ENCODE measurements around the gene HSD17B13. TPM values are rescaled to one million over a fixed set of nuclear protein-coding genes. Genes with fewer than 3 reads are reported as not detected.

Gene HSD17B13
- total RNA-seq, 4 donors from 2014 or later: 0.22 to 1.7 (median 0.39) TPM

DNA sequence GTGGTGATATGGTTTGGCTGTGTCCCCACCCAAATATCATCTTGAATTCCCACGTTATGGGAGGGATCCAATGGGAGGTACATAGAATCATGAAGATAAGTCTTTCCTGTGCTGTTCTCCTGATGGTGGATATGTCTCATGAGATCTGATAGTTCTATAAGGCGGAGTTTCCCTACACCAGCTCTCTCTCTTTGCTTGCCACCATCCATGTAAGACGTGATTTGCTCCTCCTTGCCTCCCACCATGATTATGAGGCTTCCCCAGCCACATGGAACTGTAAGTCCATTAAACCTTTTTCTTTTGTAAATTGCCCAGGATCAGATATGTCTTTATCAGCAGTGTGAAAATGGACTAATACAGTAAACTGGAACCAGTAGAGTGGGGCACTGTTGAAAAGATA, 39.5 kb downstream of the HSD17B13 start:
- 79 to 87% methylated on average over 3 of the region's 3 CpGs for WGBS, 2 donors
- intact Hi-C loops (cut with DNase I): no loop called here
- no peak for DNase-seq
- TF ChIP-seq, protein P1, sequence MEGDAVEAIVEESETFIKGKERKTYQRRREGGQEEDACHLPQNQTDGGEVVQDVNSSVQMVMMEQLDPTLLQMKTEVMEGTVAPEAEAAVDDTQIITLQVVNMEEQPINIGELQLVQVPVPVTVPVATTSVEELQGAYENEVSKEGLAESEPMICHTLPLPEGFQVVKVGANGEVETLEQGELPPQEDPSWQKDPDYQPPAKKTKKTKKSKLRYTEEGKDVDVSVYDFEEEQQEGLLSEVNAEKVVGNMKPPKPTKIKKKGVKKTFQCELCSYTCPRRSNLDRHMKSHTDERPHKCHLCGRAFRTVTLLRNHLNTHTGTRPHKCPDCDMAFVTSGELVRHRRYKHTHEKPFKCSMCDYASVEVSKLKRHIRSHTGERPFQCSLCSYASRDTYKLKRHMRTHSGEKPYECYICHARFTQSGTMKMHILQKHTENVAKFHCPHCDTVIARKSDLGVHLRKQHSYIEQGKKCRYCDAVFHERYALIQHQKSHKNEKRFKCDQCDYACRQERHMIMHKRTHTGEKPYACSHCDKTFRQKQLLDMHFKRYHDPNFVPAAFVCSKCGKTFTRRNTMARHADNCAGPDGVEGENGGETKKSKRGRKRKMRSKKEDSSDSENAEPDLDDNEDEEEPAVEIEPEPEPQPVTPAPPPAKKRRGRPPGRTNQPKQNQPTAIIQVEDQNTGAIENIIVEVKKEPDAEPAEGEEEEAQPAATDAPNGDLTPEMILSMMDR (IDR thresholded peaks at IDR 0.05): no peak
- no peak for TF ChIP-seq POLR2A (IDR thresholded peaks at IDR 0.05)
- Histone ChIP-seq H3K27me3 (no peaks in the 10 kb centered on the region), H3K9me3 (no peaks in the 10 kb centered on the region), H3K27ac (no peak overlapping the region), H3K36me3 (no peaks in the 10 kb centered on the region), H3K4me3 (replicated peaks in 1 of 3) (no peak overlapping the region), H3K4me1 (peaks cover 0 to 3% of the 10 kb centered on the region in 2 donors)

DNA sequence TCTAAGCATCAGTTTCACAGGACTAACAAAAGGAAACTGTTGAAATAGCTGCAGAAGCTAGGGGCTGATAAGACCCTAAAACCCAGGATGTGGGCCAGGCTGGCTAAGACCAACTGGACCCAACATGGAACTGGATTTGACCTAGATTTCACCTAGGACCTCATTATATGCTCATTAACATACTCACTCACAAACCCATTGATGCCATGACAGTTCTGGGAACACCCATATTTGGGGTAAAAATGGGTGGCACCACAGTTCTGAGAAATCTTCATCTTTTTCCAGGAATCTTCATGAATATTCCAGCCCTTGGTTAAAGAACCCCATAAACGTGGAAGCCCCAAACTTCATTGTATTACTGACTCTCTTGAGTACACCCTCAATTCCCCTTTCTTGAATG, 41.1 kb downstream of the HSD17B13 start:
- H3K27ac ChIP-seq: no peak overlapping the region
- no peak for DNase-seq
- intact Hi-C loops (cut with DNase I): no loop called here
- WGBS, 2 donors: 72 to 91% methylated on average over 1 of the region's 1 CpG
- H3K9me3 ChIP-seq: no peaks in the 10 kb centered on the region
- TF ChIP-seq, protein P1 (IDR thresholded peaks at IDR 0.05): no peak
- no peak for TF ChIP-seq POLR2A (IDR thresholded peaks at IDR 0.05)
- H3K27me3 ChIP-seq: no peaks in the 10 kb centered on the region
- no peak overlapping the region for H3K4me3 ChIP-seq (replicated peaks in 1 of 3)
- H3K4me1 ChIP-seq: peaks cover 0 to 3% of the 10 kb centered on the region in 2 donors
- no peaks in the 10 kb centered on the region for H3K36me3 ChIP-seq

DNA sequence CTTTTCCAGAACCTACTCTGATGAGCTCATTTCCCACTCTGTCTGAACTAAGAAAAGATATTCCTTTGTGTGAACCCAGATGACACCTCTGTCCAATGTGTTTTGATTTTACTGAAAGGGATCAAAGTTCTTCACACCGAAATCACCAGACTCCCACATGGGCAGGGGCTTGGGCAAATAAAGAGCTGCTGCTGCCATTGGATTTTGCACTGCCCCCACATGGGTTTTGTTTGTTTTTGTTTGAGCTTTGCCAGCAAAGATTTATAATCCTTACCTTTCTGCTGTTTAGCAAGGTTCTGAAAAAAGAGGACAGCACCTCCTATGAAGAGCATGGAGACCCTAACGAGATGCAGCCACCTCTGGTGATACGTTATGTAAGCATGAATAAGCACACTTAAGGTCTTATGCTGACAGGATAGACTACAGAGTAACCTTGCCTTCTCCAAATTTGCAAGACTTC, 44.3 kb downstream of the HSD17B13 start:
- no peaks in the 10 kb centered on the region for H3K27me3 ChIP-seq
- intact Hi-C loops (cut with DNase I): no loop called here
- peaks cover 0 to 3% of the 10 kb centered on the region in 2 donors for H3K4me1 ChIP-seq
- no peaks in the 10 kb centered on the region for H3K36me3 ChIP-seq
- DNase-seq: no peak
- H3K4me3 ChIP-seq (replicated peaks in 1 of 3): no peak overlapping the region
- WGBS, 2 donors: 73 to 75% methylated on average over 3 of the region's 3 CpGs
- TF ChIP-seq, protein P1 (IDR thresholded peaks at IDR 0.05): no peak
- no peaks in the 10 kb centered on the region for H3K9me3 ChIP-seq
- no peak overlapping the region for H3K27ac ChIP-seq

DNA sequence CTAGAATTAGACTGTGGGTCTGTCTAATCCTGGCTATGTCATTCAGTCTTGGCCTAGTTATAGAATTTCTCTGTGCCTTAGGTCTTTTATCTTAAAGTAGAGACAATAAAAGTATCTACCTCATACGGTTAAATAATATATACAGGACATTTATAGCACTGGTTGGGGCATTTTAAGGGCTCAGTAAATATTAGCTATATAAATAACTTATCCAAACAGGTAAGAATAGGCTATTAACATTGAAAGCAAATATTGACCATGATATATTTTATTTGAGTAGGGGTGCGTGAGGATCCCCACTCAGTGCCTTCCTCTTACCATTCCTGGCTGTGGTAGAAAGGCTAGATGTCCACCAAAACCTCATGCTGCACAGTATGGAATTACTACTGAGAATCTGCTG, 47.4 kb downstream of the HSD17B13 start:
- Histone ChIP-seq H3K27me3 (no peaks in the 10 kb centered on the region), H3K4me1 (peaks cover 0 to 3% of the 10 kb centered on the region in 2 donors), H3K36me3 (no peaks in the 10 kb centered on the region), H3K9me3 (no peaks in the 10 kb centered on the region), H3K4me3 (replicated peaks in 1 of 3) (no peak overlapping the region), H3K27ac (no peak overlapping the region)
- WGBS, 2 donors: 93 to 99% methylated on average over 2 of the region's 2 CpGs
- TF ChIP-seq, protein P1 (IDR thresholded peaks at IDR 0.05): no peak
- no peak for TF ChIP-seq POLR2A (IDR thresholded peaks at IDR 0.05)
- DNase-seq: no peak
- intact Hi-C loops (cut with DNase I): no loop called here

DNA sequence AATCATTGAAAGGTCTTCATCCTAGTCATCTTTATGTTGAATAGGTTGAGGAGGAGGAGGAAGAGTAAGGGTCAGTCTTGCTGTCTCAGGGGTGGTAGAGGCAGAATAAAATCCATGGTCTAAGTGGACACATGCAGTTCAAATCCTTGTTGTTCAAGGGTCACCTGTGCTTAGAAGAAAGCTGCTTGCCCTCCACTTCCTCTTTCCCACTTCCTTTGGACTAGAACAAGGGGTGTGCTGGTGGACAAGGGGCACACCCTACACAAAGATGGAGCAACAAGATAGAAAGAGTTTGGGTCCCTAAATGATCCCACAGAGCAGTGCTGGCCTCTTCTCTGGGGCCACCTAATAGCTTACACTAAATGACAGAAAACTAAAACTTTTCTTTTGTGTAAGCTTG, 47.9 kb downstream of the HSD17B13 start:
- Histone ChIP-seq H3K27ac (no peak overlapping the region), H3K4me1 (peaks cover 0 to 3% of the 10 kb centered on the region in 2 donors), H3K27me3 (no peaks in the 10 kb centered on the region), H3K9me3 (no peaks in the 10 kb centered on the region), H3K36me3 (no peaks in the 10 kb centered on the region), H3K4me3 (replicated peaks in 1 of 3) (no peak overlapping the region)
- DNase-seq: no peak
- intact Hi-C loops (cut with DNase I): no loop called here
- TF ChIP-seq POLR2A (IDR thresholded peaks at IDR 0.05): no peak
- TF ChIP-seq, protein P1 (IDR thresholded peaks at IDR 0.05): no peak

All from thyroid gland (tissue), 4 donors.